IMR-90 (cell line): ENCODE data around the gene SRPX2. TPM values are rescaled to one million over a fixed set of nuclear protein-coding genes. Genes with fewer than 3 reads are reported as not detected.

Source experiments
- ATAC-seq: fragments of 200-7000 bp; cut with Tn5 transposase; 2 replicates; pipeline ENCODE4 v1.9.1; 2020; ENCODE audit warnings: low read depth, mild to moderate bottlenecking, moderate library complexity
- BruUV-seq: library from RNA; stranded (reverse); fragments of 400-500 nt; replicated peaks from 2 replicates; lab custom pipeline; 2021; lab: Mats Ljungman, UMichigan
- CTCF ChIA-PET: fragments of 300-600 bp; formaldehyde crosslinking; extraction: SDS; loops from one replicate; lab custom pipeline; 2021; ENCODE audit warnings: antibody characterized with exemption; lab: Yijun Ruan, JAX
- POLR2A ChIA-PET: fragments of 300-600 bp; sonication (Branson Sonifier 250); formaldehyde crosslinking; loops from one replicate; lab custom pipeline; 2022; ENCODE audit warnings: antibody characterized with exemption; ENCODE audit not compliant: unreplicated experiment; lab: Charles Lee
- DNase-seq: peaks from one replicate; pipeline ENCODE4 v3.0.0; 2013
- H2AFZ ChIP-seq: replicated peaks from 2 replicates; pipeline ENCODE3; 2013; ENCODE audit warnings: low read length, mild to moderate bottlenecking; ENCODE audit not compliant: poor library complexity
- H2AK5ac ChIP-seq: 2 replicates; pipeline ENCODE4 v1.6.1; 2013; ENCODE audit warnings: low read depth, low read length, inconsistent platforms
- H2AK9ac ChIP-seq: replicated peaks from 2 replicates; pipeline ENCODE3; 2013; ENCODE audit warnings: mild to moderate bottlenecking, low read depth, low read length, moderate library complexity; ENCODE audit not compliant: poor library complexity
- H2BK120ac ChIP-seq: 2 replicates; pipeline ENCODE4 v1.6.1; 2013; ENCODE audit warnings: low read depth, low read length, inconsistent platforms
- H2BK15ac ChIP-seq: 3 replicates; pipeline ENCODE4 v1.6.1; 2013; ENCODE audit warnings: low read depth, low read length, inconsistent platforms
- H2BK20ac ChIP-seq: 2 replicates; pipeline ENCODE4 v1.6.1; 2013; ENCODE audit warnings: low read depth, mild to moderate bottlenecking, inconsistent platforms, low read length, moderate library complexity
- H2BK5ac ChIP-seq: 2 replicates; pipeline ENCODE4 v1.6.1; 2013; ENCODE audit warnings: mild to moderate bottlenecking, low read depth, low read length, inconsistent platforms; ENCODE audit not compliant: poor library complexity, severe bottlenecking
- H3K14ac ChIP-seq: replicated peaks from 2 replicates; pipeline ENCODE4 v1.6.1; 2013; ENCODE audit warnings: low read depth, low read length, inconsistent platforms
- H3K18ac ChIP-seq: 2 replicates; pipeline ENCODE4 v1.6.1; 2013; ENCODE audit warnings: low read depth, low read length, control low read depth
- H3K23ac ChIP-seq: 2 replicates; pipeline ENCODE4 v1.6.1; 2013; ENCODE audit warnings: low read depth, low read length, inconsistent platforms
- H3K27ac ChIP-seq: 2 replicates; pipeline ENCODE4 v1.5.1; 2013; ENCODE audit warnings: mild to moderate bottlenecking, control low read depth, low read length; ENCODE audit not compliant: insufficient read depth
- H3K27me3 ChIP-seq: 2 replicates; pipeline ENCODE4 v1.6.1; 2013; ENCODE audit warnings: low read length; ENCODE audit not compliant: control insufficient read depth, insufficient read depth
- H3K36me3 ChIP-seq: 2 replicates; pipeline ENCODE4 v1.6.1; 2013; ENCODE audit warnings: low read length, mixed read lengths; ENCODE audit not compliant: control insufficient read depth, insufficient read depth
- H3K4ac ChIP-seq: 2 replicates; pipeline ENCODE4 v1.6.1; 2013; ENCODE audit warnings: low read depth, low read length, inconsistent platforms
- H3K4me1 ChIP-seq: 2 replicates; pipeline ENCODE4 v1.6.1; 2013; ENCODE audit warnings: low read length, mixed read lengths; ENCODE audit not compliant: control insufficient read depth, insufficient read depth
- H3K4me2 ChIP-seq: 2 replicates; pipeline ENCODE4 v1.6.1; 2013; ENCODE audit warnings: low read depth, mild to moderate bottlenecking, control low read depth, low read length, moderate library complexity
- H3K4me3 ChIP-seq: 2 replicates; pipeline ENCODE4 v1.5.1; 2013; ENCODE audit warnings: low read depth, mild to moderate bottlenecking, control low read depth, low read length, moderate library complexity; ENCODE audit not compliant: insufficient read depth
- H3K56ac ChIP-seq: 2 replicates; pipeline ENCODE4 v1.6.1; 2013; ENCODE audit warnings: low read length, inconsistent platforms; ENCODE audit not compliant: insufficient read depth; ENCODE audit errors: extremely low read depth
- H3K79me1 ChIP-seq, 2 experiments: 2 replicates each; pipeline ENCODE4 v1.6.1; 2013; ENCODE audit warnings: low read length in 2 of 2, inconsistent platforms in 1 of 2, low read depth in 1 of 2
- H3K9ac ChIP-seq: 2 replicates; pipeline ENCODE4 v1.6.1; 2013; ENCODE audit warnings: low read depth, low read length, control low read depth
- H3K9me1 ChIP-seq: 2 replicates; pipeline ENCODE4 v1.6.1; 2013; ENCODE audit warnings: low read length, inconsistent platforms; ENCODE audit not compliant: insufficient read depth
- H3K9me3 ChIP-seq: 2 replicates; pipeline ENCODE4 v1.6.1; 2013; ENCODE audit warnings: low read length; ENCODE audit not compliant: control insufficient read depth, insufficient read depth
- H4K20me1 ChIP-seq: 2 replicates; pipeline ENCODE4 v1.6.1; 2013; ENCODE audit warnings: low read length, inconsistent platforms; ENCODE audit not compliant: insufficient read depth
- H4K5ac ChIP-seq: 2 replicates; pipeline ENCODE4 v1.6.1; 2013; ENCODE audit warnings: mild to moderate bottlenecking, low read depth, low read length, control low read depth
- H4K8ac ChIP-seq, 2 experiments: 2 replicates each; pipeline ENCODE4 v1.6.1; 2013; ENCODE audit warnings: low read depth in 2 of 2, low read length in 2 of 2, control low read depth in 1 of 2, inconsistent platforms in 1 of 2
- H4K91ac ChIP-seq: 2 replicates; pipeline ENCODE4 v1.6.1; 2013; ENCODE audit warnings: low read depth, low read length, inconsistent platforms; ENCODE audit not compliant: insufficient read depth
- BHLHE40 ChIP-seq: fragments of 150-350 bp; IDR thresholded peaks from 2 replicates; pipeline ENCODE4 v1.6.1; 2016; ENCODE audit warnings: mild to moderate bottlenecking, low read depth, low read length
- CEBPB ChIP-seq: IDR thresholded peaks from 2 replicates; pipeline ENCODE4 v1.6.1; 2012; ENCODE audit warnings: low read depth, low read length, improper control_type of control experiment
- CHD1 ChIP-seq: IDR thresholded peaks from 2 replicates; pipeline ENCODE4 v1.6.1; 2012; ENCODE audit warnings: low read depth, low read length, improper control_type of control experiment
- CTCF ChIP-seq: conservative IDR thresholded peaks from 2 replicates; pipeline ENCODE4 v1.5.1; 2012; ENCODE audit warnings: mild to moderate bottlenecking, low read depth, low read length, improper control_type of control experiment
- ELK1 ChIP-seq: fragments of 150-350 bp; IDR thresholded peaks from 2 replicates; pipeline ENCODE4 v1.6.1; 2016; ENCODE audit warnings: low read depth, mild to moderate bottlenecking, low read length, moderate library complexity, borderline replicate concordance
- FOS ChIP-seq: fragments of 150-350 bp; IDR thresholded peaks from 2 replicates; pipeline ENCODE4 v1.6.1; 2016; ENCODE audit warnings: low read depth, low read length
- MAFK ChIP-seq: IDR thresholded peaks from 2 replicates; pipeline ENCODE4 v1.6.1; 2012; ENCODE audit warnings: low read depth, low read length, improper control_type of control experiment
- MAZ ChIP-seq: IDR thresholded peaks from 2 replicates; pipeline ENCODE4 v1.6.1; 2012; ENCODE audit warnings: low read depth, mild to moderate bottlenecking, low read length, improper control_type of control experiment, moderate library complexity, borderline replicate concordance
- MXI1 ChIP-seq: IDR thresholded peaks from 2 replicates; pipeline ENCODE4 v1.6.1; 2012; ENCODE audit warnings: low read depth, mild to moderate bottlenecking, low read length, moderate library complexity, borderline replicate concordance
- NFE2L2 ChIP-seq: fragments of 150-350 bp; IDR thresholded peaks from 2 replicates; pipeline ENCODE4 v1.6.1; 2016; ENCODE audit warnings: low read depth, mild to moderate bottlenecking, low read length
- POLR2A ChIP-seq: IDR thresholded peaks from 2 replicates; pipeline ENCODE4 v1.6.1; 2012; ENCODE audit warnings: mild to moderate bottlenecking, low read depth, low read length
- RAD21 ChIP-seq: IDR thresholded peaks from 2 replicates; pipeline ENCODE4 v1.6.1; 2012; ENCODE audit warnings: low read length, improper control_type of control experiment
- RCOR1 ChIP-seq: IDR thresholded peaks from 2 replicates; pipeline ENCODE4 v1.6.1; 2012; ENCODE audit warnings: mild to moderate bottlenecking, low read length, improper control_type of control experiment; ENCODE audit not compliant: insufficient replicate concordance
- RFX5 ChIP-seq: IDR thresholded peaks from 2 replicates; pipeline ENCODE4 v1.8.0; 2012; ENCODE audit warnings: low read depth, mild to moderate bottlenecking, low read length, moderate library complexity
- SMC3 ChIP-seq: fragments of 150-350 bp; IDR thresholded peaks from 2 replicates; pipeline ENCODE4 v1.6.1; 2016; ENCODE audit warnings: low read depth, mild to moderate bottlenecking, antibody characterized with exemption, low read length, moderate library complexity
- USF2 ChIP-seq: fragments of 150-350 bp; IDR thresholded peaks from 2 replicates; pipeline ENCODE4 v1.6.1; 2017; ENCODE audit warnings: mild to moderate bottlenecking, antibody characterized with exemption, low read length, low read depth
- WGBS, 2 experiments: methylation state at CpG; one replicate each; pipeline versions ENCODE4 v1.1.5 to v1.1.7; 2013; ENCODE audit warnings: missing lambda C conversion rate in 2 of 2; ENCODE audit not compliant: insufficient read length in 1 of 2; ENCODE audit errors: extremely low coverage in 2 of 2; 5-methylcytosine and 5-hydroxymethylcytosine counted together
- dilution Hi-C: fragments of 300-500 bp; cut with HindIII; formaldehyde crosslinking; loops from one replicate; pipeline ENCODE4 v1.14.3; 2018; ENCODE audit warnings: low sequenced_read_pairs; ENCODE audit not compliant: unreplicated experiment
- in situ Hi-C: fragments of 300-500 bp; cut with MboI; formaldehyde crosslinking; loops from 3 replicates; pipeline ENCODE4 v1.14.3; 2019; ENCODE audit warnings: low sequenced_read_pairs, inconsistent platforms, mixed read lengths
- intact Hi-C: fragments of 100-400 bp; cut with micrococcal nuclease; formaldehyde crosslinking; loops from 2 replicates; pipeline ENCODE4 v1.10.0; 2022
- polyA plus RNA-seq, 3 experiments: library from polyadenylated mRNA; depleted of rRNA; stranded (reverse); fragments of >200 nt; gene quantifications; 2 replicates each; pipeline ENCODE4 v1.2.3, GENCODE V29; 2012; ENCODE audit warnings: low replicate concordance in 1 of 3
- total RNA-seq: library from RNA; depleted of rRNA; stranded (reverse); fragments of >200 nt; gene quantifications from 2 replicates; pipeline ENCODE4 v1.2.3, GENCODE V29; 2012

Gene SRPX2
- total and polyA plus RNA-seq, 2 of the 4 experiments (the other 2 are of a cell fraction), result 20.6 to 43.1 TPM

- ATAC-seq (no peak), DNase-seq (peak; percentile 46)
- Histone ChIP-seq H3K14ac (no peak overlapping the region), H2BK15ac (no peak overlapping the region), H3K27me3 (no peaks in the 10 kb centered on the region; the same call in 1 of the 2 replicates), H3K36me3 (peaks cover 15% of the 10 kb centered on the region), H4K8ac (no peak overlapping the region), H4K20me1 (no peaks in the 10 kb centered on the region), H2AK9ac (no peak overlapping the region), H4K5ac (no peak overlapping the region), H3K27ac (no peak overlapping the region), H3K4me1 (peaks cover 4% of the 10 kb centered on the region), H3K4me2 (no peak overlapping the region), H3K9me1 (peaks cover 3% of the 10 kb centered on the region; the same call in 1 of the 2 replicates), H2BK20ac (no peak overlapping the region), H3K23ac (no peak overlapping the region), H3K79me1 (no peaks in the 10 kb centered on the region), H3K9ac (no peak overlapping the region), H3K9me3 (no peaks in the 10 kb centered on the region), H2AK5ac (no peak overlapping the region), H3K56ac (no peak overlapping the region), H2BK5ac (no peak overlapping the region), H3K18ac (no peak overlapping the region), H2AFZ (no peak overlapping the region), H2BK120ac (no peak overlapping the region), H4K91ac (no peak overlapping the region), H3K4ac (no peak overlapping the region), H3K4me3 (no peak overlapping the region)
- POLR2A ChIA-PET, result no interaction called here
- no TSS peak for BruUV-seq
- CTCF ChIA-PET, result interaction anchor here (0.6 to 1.6 kb wide), 4 partner anchors 8 to 106 kb away, joined by 3 to 5 read pairs (median 4); no protein-coding TSS in a partner anchor
- TF ChIP-seq MAZ (no peak), SMC3 (no peak), RCOR1 (no peak), CHD1 (no peak), NFE2L2 (no peak), USF2 (no peak), RAD21 (no peak), CEBPB (no peak), POLR2A (no peak), FOS (no peak), BHLHE40 (no peak), CTCF (no peak), MAFK (no peak), RFX5 (no peak), MXI1 (no peak), ELK1 (no peak)
- intact Hi-C loops (no loop called here), in situ Hi-C loops (no loop called here), dilution Hi-C loops (no loop called here)
- no CpG with 5 or more reads among the region's 4 CpGs for whole genome bisulfite sequencing, 2 experiments
These were observed 18.8 kb downstream of the SRPX2 start for GRCh38 chrX:100662796-100663195.
